Osteoblast (primary cell): Measurements from ENCODE around the gene MYOD1. TPM values are rescaled to one million over a fixed set of nuclear protein-coding genes. Genes with fewer than 3 reads are reported as not detected.

Experiments
- DNase-seq: peaks from one replicate; pipeline ENCODE4 v3.0.0; 2011; ENCODE audit warnings: low spot score, mixed read lengths; ENCODE audit not compliant: insufficient read length; ENCODE audit errors: missing footprints
- H2AFZ ChIP-seq: 2 replicates; pipeline ENCODE4 v1.6.0; 2011; ENCODE audit warnings: mild to moderate bottlenecking, low read length
- H3K27ac ChIP-seq: 2 replicates; pipeline ENCODE4 v1.5.1; 2011; ENCODE audit warnings: mild to moderate bottlenecking, low read depth, low read length, moderate library complexity
- H3K27me3 ChIP-seq: 2 replicates; pipeline ENCODE4 v1.6.0; 2012; ENCODE audit warnings: mild to moderate bottlenecking, control low read depth, inconsistent platforms, low read length, moderate library complexity; ENCODE audit not compliant: insufficient read depth
- H3K36me3 ChIP-seq: 2 replicates; pipeline ENCODE4 v1.5.1; 2011; ENCODE audit warnings: mild to moderate bottlenecking, low read length, control low read depth, moderate library complexity; ENCODE audit not compliant: insufficient read depth
- H3K4me1 ChIP-seq: 2 replicates; pipeline ENCODE4 v1.5.1; 2011; ENCODE audit warnings: mild to moderate bottlenecking, low read length, control low read depth, moderate library complexity; ENCODE audit not compliant: insufficient read depth
- H3K4me2 ChIP-seq: 2 replicates; pipeline ENCODE4 v1.6.0; 2011; ENCODE audit warnings: mild to moderate bottlenecking, low read length; ENCODE audit not compliant: insufficient read depth
- H3K4me3 ChIP-seq: fragments of 200-600 bp; sonication (generic); 3 replicates; pipeline ENCODE4 v1.5.1; 2012; ENCODE audit warnings: mild to moderate bottlenecking, low read length, inconsistent platforms; ENCODE audit not compliant: insufficient read depth
- H3K79me2 ChIP-seq: 2 replicates; pipeline ENCODE4 v1.6.0; 2012; ENCODE audit warnings: mild to moderate bottlenecking, low read length, control low read depth, inconsistent platforms; ENCODE audit not compliant: insufficient read depth
- H3K9me3 ChIP-seq: 2 replicates; pipeline ENCODE4 v1.5.1; 2011; ENCODE audit warnings: low read depth, low read length, control low read depth
- H4K20me1 ChIP-seq: 2 replicates; pipeline ENCODE4 v1.6.0; 2012; ENCODE audit warnings: mild to moderate bottlenecking, low read length, control low read depth; ENCODE audit not compliant: insufficient read depth
- total RNA-seq: library from RNA; depleted of rRNA; stranded (reverse); fragments of >200 nt; gene quantifications from 2 replicates; pipeline ENCODE4 v1.2.3, GENCODE V29; 2012
- TF ChIP-seq, protein P1 (sequence below): IDR thresholded peaks from 2 replicates; pipeline ENCODE4 v1.5.1; 2011; ENCODE audit warnings: mild to moderate bottlenecking, low read depth, low read length, moderate library complexity; ENCODE audit errors: extremely low read depth

The MYOD1 gene
- total RNA-seq, 1 donor: not detected

DNA sequence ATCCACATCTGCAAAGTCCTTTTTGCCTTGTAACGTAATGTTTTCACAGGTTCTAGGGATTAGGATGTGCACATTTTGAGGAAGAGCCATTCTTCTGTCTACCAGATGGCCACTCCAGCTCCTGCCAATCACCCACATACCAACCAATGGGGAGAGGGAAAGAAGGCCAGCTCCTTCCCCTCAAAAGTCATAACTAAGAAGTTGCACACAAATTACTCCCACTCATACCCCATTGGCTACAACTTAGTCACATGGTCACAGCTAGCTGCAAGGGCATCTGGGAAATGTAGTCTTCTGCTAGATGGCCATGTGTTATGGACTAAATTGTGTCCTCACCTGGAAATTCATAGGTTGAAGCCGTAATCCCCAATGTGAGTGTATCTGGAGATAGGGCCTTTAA is 15.4 kb upstream of the MYOD1 start:
- H3K79me2 ChIP-seq: no peaks in the 10 kb centered on the region

DNA sequence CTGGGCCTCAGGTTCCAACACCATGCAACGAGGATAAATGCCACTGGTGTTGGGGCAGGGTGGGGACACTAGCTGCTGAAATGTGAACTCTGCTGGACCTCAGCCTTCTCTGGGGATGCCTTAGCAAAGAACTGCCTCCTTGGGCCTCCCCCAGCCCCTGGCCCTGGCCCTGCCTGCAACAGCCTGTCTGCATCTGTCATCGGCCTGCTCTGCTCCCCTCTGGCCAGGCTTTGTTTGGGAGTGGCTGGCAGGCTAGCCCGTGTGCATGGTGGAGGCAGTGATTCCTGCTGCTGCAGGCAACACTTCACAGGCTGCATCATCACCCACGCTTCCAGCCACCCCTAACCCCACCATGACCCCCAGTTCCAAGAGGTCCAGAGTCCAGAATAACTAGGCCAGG is 11.5 kb upstream of the MYOD1 start:
- Histone ChIP-seq H3K27me3 (peaks cover 19% of the 10 kb centered on the region), H3K79me2 (no peaks in the 10 kb centered on the region), H3K36me3 (no peaks in the 10 kb centered on the region), H3K27ac (no peak overlapping the region), H3K4me1 (no peaks in the 10 kb centered on the region), H3K4me3 (no peak overlapping the region), H4K20me1 (no peaks in the 10 kb centered on the region), H3K4me2 (no peak overlapping the region), H3K9me3 (no peaks in the 10 kb centered on the region), H2AFZ (no peak overlapping the region)
- no peak for DNase-seq
- TF ChIP-seq, protein P1, sequence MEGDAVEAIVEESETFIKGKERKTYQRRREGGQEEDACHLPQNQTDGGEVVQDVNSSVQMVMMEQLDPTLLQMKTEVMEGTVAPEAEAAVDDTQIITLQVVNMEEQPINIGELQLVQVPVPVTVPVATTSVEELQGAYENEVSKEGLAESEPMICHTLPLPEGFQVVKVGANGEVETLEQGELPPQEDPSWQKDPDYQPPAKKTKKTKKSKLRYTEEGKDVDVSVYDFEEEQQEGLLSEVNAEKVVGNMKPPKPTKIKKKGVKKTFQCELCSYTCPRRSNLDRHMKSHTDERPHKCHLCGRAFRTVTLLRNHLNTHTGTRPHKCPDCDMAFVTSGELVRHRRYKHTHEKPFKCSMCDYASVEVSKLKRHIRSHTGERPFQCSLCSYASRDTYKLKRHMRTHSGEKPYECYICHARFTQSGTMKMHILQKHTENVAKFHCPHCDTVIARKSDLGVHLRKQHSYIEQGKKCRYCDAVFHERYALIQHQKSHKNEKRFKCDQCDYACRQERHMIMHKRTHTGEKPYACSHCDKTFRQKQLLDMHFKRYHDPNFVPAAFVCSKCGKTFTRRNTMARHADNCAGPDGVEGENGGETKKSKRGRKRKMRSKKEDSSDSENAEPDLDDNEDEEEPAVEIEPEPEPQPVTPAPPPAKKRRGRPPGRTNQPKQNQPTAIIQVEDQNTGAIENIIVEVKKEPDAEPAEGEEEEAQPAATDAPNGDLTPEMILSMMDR: no peak

More for the DNA sequence above, 15.4 kb upstream of the MYOD1 start:
- H3K27me3 ChIP-seq: no peaks in the 10 kb centered on the region
- H3K4me2 ChIP-seq: no peak overlapping the region
- no peak overlapping the region for H3K27ac ChIP-seq
- no peaks in the 10 kb centered on the region for H3K4me1 ChIP-seq
- H3K36me3 ChIP-seq: no peaks in the 10 kb centered on the region
- peak; percentile 87 for DNase-seq
- no peaks in the 10 kb centered on the region for H4K20me1 ChIP-seq
- no peak overlapping the region for H3K4me3 ChIP-seq
- TF ChIP-seq, protein P1: no peak
- H3K9me3 ChIP-seq: no peaks in the 10 kb centered on the region
- no peak overlapping the region for H2AFZ ChIP-seq

DNA sequence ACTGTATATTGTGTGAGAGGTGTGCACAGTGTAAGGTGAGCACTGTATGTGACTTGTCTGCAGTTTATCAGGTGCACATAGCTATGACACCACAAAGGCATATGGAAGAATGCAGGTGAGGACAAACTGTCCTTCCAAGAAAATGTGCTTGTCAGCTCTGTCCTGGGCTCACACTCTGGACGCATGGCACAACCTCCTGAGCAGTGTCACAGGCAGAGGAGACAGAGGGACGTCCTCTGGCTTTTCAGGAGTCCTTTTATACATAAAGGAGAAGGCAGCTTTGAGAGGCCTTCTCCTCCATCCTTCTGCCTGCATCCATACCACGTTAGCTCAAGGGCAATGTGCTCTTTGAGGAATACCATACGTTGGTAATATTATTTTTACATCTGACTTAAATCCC is 7.5 kb upstream of the MYOD1 start:
- peak; percentile 51 for DNase-seq
- Histone ChIP-seq H3K4me3 (no peak overlapping the region), H3K4me1 (no peaks in the 10 kb centered on the region), H3K27me3 (peaks cover 42% of the 10 kb centered on the region), H3K27ac (no peak overlapping the region), H2AFZ (no peak overlapping the region), H3K4me2 (no peak overlapping the region), H3K36me3 (no peaks in the 10 kb centered on the region), H4K20me1 (no peaks in the 10 kb centered on the region), H3K79me2 (no peaks in the 10 kb centered on the region), H3K9me3 (no peaks in the 10 kb centered on the region)
- TF ChIP-seq, protein P1: no peak

DNA sequence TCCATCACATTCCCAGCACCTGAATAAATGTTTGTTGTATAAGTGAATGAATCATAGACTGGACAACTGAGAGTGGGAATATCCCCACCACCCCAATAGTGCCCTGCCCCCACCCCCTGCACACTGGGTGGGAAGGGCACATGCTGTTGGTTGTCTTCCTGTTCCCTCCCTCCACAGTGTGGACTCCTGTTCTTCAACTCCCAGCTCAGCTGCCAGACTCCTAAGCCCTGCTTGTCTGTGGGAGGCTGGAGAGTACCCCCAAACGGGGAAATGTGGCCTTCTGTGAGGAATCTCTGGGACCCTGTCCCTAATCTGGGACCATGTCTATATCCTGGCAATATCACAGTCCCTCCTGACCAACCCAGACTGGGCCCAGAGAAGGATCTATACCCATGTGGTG is 5.5 kb upstream of the MYOD1 start:
- peak; percentile 47 for DNase-seq
- H2AFZ ChIP-seq: no peak overlapping the region
- H4K20me1 ChIP-seq: no peaks in the 10 kb centered on the region
- H3K27me3 ChIP-seq: peaks cover 62% of the 10 kb centered on the region
- TF ChIP-seq, protein P1: no peak
- H3K4me1 ChIP-seq: no peaks in the 10 kb centered on the region
- no peak overlapping the region for H3K4me2 ChIP-seq
- H3K79me2 ChIP-seq: no peaks in the 10 kb centered on the region
- H3K36me3 ChIP-seq: no peaks in the 10 kb centered on the region
- no peaks in the 10 kb centered on the region for H3K9me3 ChIP-seq
- H3K4me3 ChIP-seq: no peak overlapping the region
- H3K27ac ChIP-seq: no peak overlapping the region
